Measurements from ENCODE around the gene TRAPPC6A.

TRAPPC6A gene

GRCh38 chr19:45146251-45146650 lies 31.8 kb downstream of the TRAPPC6A start:
- DNase-seq, result no peak

DNA sequence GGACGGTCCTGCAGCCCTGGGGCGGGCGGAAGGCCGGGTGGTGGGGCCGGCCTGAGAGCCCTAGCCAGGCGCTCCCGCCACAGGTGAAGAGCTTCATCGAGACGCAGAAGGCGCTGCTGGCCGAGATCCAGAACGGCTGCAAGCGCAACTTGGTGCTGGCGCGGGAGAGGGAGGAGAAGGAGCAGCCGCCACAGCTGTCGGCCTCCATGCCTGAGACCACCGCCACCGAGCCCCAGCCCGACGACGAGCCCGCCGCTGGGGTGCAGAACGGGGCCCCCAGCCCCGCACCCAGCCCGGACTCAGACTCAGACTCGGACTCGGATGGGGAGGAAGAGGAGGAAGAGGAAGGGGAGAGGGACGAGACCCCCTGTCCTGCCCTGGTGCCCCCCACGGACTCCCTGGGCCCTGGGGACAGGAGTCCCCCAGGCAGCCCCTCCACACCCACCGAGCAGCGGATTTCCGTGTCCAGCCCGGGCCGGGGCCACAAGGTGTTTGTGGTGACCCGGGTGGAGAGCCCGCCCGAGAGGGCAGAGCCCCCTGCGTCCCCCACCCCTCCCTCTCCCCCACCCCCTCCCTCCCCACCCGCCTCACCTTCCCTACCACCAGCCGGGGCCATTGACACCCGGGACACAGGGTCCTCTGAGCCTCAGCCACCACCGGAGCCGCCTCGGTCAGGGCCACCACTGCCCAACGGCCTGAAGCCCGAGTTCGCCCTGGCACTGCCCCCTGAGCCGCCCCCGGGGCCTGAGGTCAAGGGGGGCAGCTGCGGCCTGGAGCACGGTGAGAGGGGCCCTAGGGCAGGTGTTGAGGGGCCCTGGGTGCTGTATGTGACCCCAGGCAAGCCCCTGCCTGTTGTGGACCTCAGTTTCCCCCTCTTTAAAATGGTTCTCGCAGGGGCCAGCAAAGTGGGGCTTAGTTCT lies 32.5 kb downstream of the TRAPPC6A start:
- DNase-seq, result no peak

DNA sequence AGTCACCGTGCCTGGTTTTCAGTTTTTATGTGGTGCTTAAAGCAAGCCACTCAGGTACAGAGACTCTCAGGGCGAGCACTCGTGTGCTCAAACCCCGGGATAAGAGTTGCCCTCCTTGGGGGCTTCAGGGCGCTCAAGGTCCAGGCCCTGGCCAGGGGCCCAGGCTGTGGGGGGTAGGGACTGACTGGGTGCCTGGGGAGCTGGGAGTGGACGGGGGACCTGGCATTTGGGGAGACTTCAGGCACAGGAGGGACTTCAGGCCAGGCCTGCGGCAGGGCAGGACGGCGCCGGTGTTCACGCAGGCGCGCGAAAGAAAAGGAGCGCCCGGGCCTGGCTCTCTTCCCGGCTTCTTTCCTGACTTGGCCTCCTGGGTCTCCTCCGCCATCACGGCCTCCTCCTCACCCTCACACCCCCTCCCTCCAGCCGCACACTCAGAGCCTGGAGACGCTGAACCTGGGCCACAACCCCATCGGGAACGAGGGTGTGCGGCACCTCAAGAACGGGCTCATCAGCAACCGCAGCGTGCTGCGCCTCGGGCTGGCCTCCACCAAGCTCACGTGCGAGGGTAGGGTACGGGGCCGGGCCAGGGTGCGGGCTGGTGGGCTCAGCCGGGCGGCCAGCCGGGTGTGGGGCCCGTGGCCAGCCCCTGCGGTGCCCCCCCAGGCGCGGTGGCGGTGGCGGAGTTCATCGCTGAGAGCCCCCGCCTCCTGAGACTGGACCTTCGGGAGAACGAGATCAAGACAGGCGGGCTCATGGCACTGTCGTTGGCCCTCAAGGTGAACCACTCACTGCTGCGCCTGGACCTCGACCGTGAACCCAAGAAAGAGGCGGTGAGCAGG lies 33.4 kb downstream of the TRAPPC6A start:
- DNase-seq, result no peak

DNA sequence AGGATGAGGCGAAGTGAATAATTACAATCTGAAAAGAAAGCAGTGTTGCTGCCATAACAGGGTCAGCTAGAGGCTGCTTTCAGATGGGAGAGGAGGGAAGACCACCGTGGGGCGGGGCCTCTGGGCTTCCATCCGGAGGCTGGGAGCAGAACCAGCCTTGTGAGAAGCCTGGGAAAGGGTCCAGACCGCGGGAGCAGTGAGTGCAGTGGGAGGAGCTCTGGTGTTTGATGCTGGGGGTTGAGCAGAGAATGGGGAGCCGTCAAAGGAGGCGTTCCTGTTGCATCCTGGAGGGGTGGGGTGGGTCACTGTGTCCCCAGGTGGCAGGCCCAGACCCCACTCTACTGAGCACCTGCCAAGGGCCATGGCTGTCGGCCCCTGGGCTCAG lies 35.3 kb downstream of the TRAPPC6A start:
- DNase-seq, result no peak

GRCh38 chr19:45142016-45142725 lies 35.9 kb downstream of the TRAPPC6A start:
- no peak for DNase-seq

DNA sequence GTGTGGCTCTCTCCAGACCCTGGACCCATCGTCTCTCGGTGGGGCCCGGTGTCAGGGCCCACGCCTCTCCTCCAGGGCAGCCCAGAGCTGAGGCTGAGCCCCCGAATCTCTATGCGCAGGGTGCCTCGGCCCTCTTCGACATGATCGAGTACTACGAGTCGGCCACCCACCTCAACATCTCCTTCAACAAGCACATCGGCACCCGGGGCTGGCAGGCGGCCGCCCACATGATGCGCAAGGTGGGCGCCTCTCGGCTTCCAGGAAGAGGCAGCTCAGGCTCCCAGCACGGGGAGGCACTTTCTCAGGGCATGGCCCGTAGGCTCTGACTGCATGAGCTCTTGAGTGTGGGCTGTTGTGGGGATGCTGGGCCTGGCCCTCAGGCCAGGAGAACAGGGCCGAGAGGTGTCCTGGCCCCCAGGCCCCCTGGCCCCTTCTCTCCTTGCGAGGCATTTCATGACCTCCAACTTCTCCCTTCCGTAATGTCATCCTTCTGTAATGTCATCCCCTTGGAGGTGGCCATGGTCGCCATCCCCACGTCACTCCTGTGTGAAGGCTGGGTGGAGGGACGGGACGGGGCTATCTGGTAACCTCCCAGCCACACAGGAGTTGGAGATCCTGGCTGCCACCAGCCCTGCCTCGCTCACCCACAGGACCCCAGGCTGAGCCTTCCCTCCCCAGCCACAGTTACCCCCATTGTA lies 36.7 kb downstream of the TRAPPC6A start:
- DNase-seq, result no peak

DNA sequence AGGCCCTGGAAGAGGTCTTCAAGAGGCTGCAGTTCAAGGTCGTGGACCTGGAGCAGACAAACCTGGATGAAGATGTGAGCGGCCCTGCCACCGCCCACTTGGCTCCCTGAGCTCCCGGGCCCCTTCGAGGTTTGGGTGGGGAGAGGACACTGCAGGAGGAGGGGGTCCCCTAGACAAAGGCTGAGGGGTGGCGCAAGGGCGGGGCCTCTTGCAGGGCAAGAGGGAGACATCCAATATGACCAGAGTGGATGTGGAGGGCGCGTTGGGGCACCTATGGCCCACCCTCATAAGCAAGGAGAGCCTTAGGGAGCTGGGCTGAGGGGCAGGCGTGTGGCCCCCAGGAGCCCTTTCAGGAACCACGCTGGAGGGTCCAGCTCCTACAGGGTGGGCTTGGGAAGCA lies 37.5 kb downstream of the TRAPPC6A start:
- no peak for DNase-seq

- no peak for DNase-seq
These were observed 37.9 kb downstream of the TRAPPC6A start for GRCh38 chr19:45140144-45140503.

DNA sequence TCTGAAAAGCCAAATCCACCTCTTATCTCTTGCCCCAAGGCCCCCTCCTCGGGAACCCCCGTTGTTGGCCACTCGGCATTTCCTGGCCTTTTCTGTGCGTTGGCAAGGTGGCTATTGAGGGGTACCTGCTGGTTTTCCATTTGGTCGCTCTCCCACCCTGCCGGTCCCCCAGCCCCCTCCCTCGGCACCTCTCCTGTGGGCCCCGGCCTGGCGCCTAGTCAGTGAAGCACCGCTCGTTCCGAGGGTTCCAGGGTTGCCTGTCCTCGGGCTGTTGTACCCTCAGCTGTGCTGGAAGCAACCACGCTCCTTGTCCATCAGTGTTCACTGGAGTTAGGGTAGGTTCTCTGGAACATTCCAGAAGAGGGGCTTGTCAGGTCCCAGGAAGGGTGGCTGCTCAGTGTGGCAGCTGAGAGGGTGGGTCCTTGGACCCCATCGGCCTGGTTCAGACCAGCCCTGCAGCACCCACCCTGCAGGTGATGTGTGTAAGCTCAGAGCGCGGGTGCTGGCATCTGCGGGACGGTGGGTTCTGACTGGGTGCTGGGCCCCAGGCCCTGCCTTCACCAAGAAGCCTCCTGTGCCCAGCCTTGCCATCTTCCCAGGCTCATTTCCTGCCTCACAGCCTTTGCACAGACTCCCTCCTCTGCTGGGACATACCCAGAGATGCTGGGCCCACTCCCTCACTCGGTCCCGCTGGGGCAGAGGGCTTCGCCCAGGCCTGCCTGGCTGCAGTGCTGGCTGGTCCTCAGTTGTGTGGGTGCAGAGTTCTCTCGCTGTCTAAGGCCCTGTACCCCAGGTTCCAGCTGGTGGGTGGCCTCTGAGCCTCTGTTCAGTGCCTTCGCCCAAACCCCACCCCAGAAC lies 38.5 kb downstream of the TRAPPC6A start:
- DNase-seq, result no peak

DNA sequence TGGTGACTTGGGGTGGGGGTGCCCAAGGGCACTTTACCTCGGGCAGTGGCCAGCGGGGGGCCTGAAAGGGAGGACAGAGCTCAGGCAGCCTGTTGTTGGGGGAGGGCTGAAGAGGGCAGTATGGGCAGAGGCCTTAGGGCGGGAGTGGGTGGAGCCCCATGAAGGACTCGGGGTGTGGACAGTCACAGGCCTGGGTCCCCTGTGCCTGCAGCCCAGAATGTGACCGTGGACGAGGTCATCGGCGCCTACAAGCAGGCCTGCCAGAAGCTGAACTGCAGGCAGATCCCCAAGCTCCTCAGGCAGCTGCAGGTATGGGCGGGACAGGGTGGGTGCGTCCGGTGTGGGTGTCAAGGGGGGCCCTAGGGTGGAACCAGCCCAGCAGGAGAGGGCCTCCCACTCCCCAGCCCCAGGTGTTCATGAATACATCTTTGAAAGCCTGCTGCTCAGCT lies 39.7 kb downstream of the TRAPPC6A start:
- DNase-seq, result no peak

GRCh38 chr19:45137179-45137761 lies 40.8 kb downstream of the TRAPPC6A start:
- no peak for DNase-seq

GRCh38 chr19:45136507-45137178 lies 41.4 kb downstream of the TRAPPC6A start:
- DNase-seq, result no peak

- DNase-seq, result no peak
These were observed 42.7 kb downstream of the TRAPPC6A start for GRCh38 chr19:45135176-45135885.

DNA sequence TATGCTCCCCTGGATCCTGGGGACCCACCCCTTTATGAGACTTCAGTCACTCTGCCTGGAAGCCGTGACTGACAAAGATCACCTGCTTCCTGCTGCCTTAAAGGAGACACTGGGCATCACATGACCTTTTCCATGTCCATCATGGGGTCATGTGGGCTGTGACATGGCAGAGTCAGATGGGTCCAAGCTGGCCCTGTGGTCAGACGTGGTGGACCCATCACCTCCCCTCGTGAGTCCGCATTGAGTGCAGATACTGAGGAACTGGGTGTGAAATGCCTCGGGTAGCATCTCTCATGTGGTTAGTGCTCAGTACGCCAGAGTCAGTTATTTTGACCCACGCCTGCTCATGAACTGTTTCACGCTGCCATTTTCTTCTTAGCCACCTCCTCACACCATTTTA lies 44.4 kb downstream of the TRAPPC6A start:
- DNase-seq, result no peak

GRCh38 chr19:45130888-45131615 lies 47.0 kb downstream of the TRAPPC6A start:
- peak; percentile 98 for DNase-seq

- DNase-seq, result no peak
These were observed 47.8 kb downstream of the TRAPPC6A start for GRCh38 chr19:45130236-45130635.

DNA sequence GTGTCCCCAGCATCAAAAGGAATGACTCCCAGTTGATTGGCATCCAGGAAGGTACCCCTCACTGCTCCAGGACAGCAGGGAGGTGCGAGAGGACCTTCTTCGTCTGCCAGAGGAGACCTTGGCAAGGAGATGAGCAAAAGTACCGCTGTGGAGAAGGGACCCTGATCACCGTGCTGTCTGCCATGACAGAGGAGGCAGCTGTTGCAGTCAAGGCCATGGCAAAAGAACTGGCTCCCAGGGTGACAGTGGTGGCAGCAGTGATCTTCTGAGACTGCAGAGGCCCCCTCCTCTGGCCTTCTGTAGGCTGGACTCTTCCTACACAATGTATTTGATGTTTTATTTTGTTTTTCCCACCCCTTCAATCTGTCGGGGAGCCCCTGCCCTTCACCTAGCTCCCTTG lies 49.2 kb downstream of the TRAPPC6A start:
- DNase-seq, result no peak

- DNase-seq, result peak; percentile 19
These were observed 49.9 kb downstream of the TRAPPC6A start for GRCh38 chr19:45128146-45128545.

DNA sequence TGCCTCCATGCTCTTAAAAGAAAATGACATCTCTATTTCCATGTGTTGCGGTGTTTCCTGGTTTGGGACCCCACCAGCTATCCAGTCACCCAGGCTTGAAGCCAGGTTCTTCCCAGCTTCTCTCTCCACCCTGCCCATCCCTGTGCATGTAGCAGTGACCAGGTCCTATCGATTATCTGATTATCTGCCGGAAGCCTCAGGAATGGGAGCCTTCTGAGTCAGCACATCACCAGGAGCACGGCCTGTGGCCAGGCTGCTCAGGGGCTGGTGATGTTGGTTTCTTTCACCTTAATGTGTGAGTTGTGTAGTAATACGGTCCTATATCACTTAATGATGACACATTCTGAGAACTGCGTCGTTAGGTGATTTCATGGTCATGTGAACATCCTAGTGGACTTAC lies 51.4 kb downstream of the TRAPPC6A start:
- DNase-seq, result no peak
